HEK293 (cell line): Measurements from ENCODE around the gene SLC39A12.

ENCODE experiments used
- CTCF ChIA-PET: fragments of 350-600 bp; formaldehyde crosslinking; extraction: SDS; loops from one replicate; lab custom pipeline; 2021; ENCODE audit warnings: antibody characterized with exemption; lab: Yijun Ruan, JAX
- POLR2A ChIA-PET: fragments of 300-600 bp; formaldehyde crosslinking; extraction: SDS; loops from one replicate; lab custom pipeline; 2020; ENCODE audit warnings: antibody characterized with exemption, inconsistent platforms; lab: Yijun Ruan, JAX
- H3K27ac ChIP-seq: fragments of 200-500 bp; sonication (Bioruptor generic); 2 replicates; pipeline ENCODE4 v1.5.1; 2014; ENCODE audit warnings: low read depth, low read length, control low read depth, inconsistent platforms; ENCODE audit errors: extremely low read depth
- H3K36me3 ChIP-seq, 2 experiments: fragments of 200-500 bp in 1 of 2; sonication (Bioruptor generic) in 1 of 2; 1 replicate in 1 of 2; 2 replicates in 1 of 2; pipeline ENCODE4 v1.5.1; 2014 to 2017; ENCODE audit warnings: inconsistent platforms in 2 of 2, low read length in 2 of 2; ENCODE audit not compliant: control insufficient read depth in 2 of 2, insufficient read depth in 1 of 2
- H3K4me1 ChIP-seq: fragments of 200-500 bp; sonication (Bioruptor generic); 2 replicates; pipeline ENCODE4 v1.5.1; 2014; ENCODE audit warnings: mild to moderate bottlenecking, low read length, inconsistent platforms; ENCODE audit not compliant: control insufficient read depth, insufficient read depth
- H3K4me3 ChIP-seq: 2 replicates; pipeline ENCODE4 v1.5.1; 2011; ENCODE audit warnings: low read depth, mild to moderate bottlenecking, control low read depth, low read length, moderate library complexity
- H3K9me3 ChIP-seq: fragments of 200-500 bp; sonication (Bioruptor generic); 2 replicates; pipeline ENCODE4 v1.5.1; 2014; ENCODE audit warnings: low read depth, low read length, inconsistent platforms; ENCODE audit not compliant: control insufficient read depth, insufficient read depth
- EGR2 ChIP-seq: fragments of 450-650 bp; formaldehyde crosslinking; IDR thresholded peaks from 2 replicates; pipeline ENCODE4 v1.5.1; 2016; ENCODE audit warnings: low read depth, missing biosample characterization, missing genetic modification characterization
- ELK4 ChIP-seq: IDR thresholded peaks from 2 replicates; pipeline ENCODE4 v1.6.1; 2011; ENCODE audit warnings: mild to moderate bottlenecking, low read depth, low read length, borderline replicate concordance
- IKZF3 ChIP-seq: fragments of 450-650 bp; IDR thresholded peaks from 2 replicates; pipeline ENCODE4 v1.5.0; 2018; ENCODE audit warnings: missing biosample characterization, mild to moderate bottlenecking, missing genetic modification characterization, moderate library complexity
- PRDM10 ChIP-seq: fragments of 450-650 bp; formaldehyde crosslinking; IDR thresholded peaks from 2 replicates; pipeline ENCODE4 v1.5.1; 2016; ENCODE audit warnings: missing biosample characterization, missing genetic modification characterization
- REST ChIP-seq: fragments of 450-650 bp; formaldehyde crosslinking; IDR thresholded peaks from 2 replicates; pipeline ENCODE4 v1.5.1; 2016; ENCODE audit warnings: missing biosample characterization, missing genetic modification characterization
- ZBTB17 ChIP-seq: fragments of 450-650 bp; formaldehyde crosslinking; IDR thresholded peaks from 2 replicates; pipeline ENCODE4 v1.5.1; 2016; ENCODE audit warnings: missing biosample characterization, missing genetic modification characterization
- ZNF138 ChIP-seq: fragments of 450-650 bp; formaldehyde crosslinking; IDR thresholded peaks from 2 replicates; pipeline ENCODE4 v1.5.1; 2016; ENCODE audit warnings: missing biosample characterization, missing genetic modification characterization, borderline replicate concordance
- ZNF174 ChIP-seq: fragments of 450-650 bp; formaldehyde crosslinking; IDR thresholded peaks from 2 replicates; pipeline ENCODE4 v1.5.0; 2017; ENCODE audit warnings: missing biosample characterization, mild to moderate bottlenecking, missing genetic modification characterization
- ZNF529 ChIP-seq: fragments of 450-650 bp; formaldehyde crosslinking; IDR thresholded peaks from 2 replicates; pipeline ENCODE4 v1.5.1; 2017; ENCODE audit warnings: missing genetic modification characterization, missing biosample characterization; ENCODE audit not compliant: insufficient replicate concordance
- ZNF549 ChIP-seq: fragments of 450-650 bp; IDR thresholded peaks from 2 replicates; pipeline ENCODE4 v1.5.1; 2018; ENCODE audit warnings: missing biosample characterization, missing genetic modification characterization, mild to moderate bottlenecking, inconsistent platforms, moderate library complexity
- ZNF610 ChIP-seq: fragments of 450-650 bp; formaldehyde crosslinking; IDR thresholded peaks from 2 replicates; pipeline ENCODE4 v1.5.1; 2016; ENCODE audit warnings: missing biosample characterization, missing genetic modification characterization, borderline replicate concordance
- ZNF621 ChIP-seq: fragments of 450-650 bp; formaldehyde crosslinking; IDR thresholded peaks from 2 replicates; pipeline ENCODE4 v1.5.1; 2017; ENCODE audit warnings: missing biosample characterization, missing genetic modification characterization

Gene SLC39A12

GRCh38 chr10:18073314-18073713, 121.6 kb downstream of the SLC39A12 start:
- POLR2A ChIA-PET = no interaction called here
- no peak overlapping the region for H3K27ac ChIP-seq
- TF ChIP-seq ZNF174 (tag by site-specific recombination) (no peak), ELK4 (no peak), EGR2 (tag by site-specific recombination) (no peak), ZBTB17 (no peak), PRDM10 (no peak)
- TF ChIP-seq, all 188 proteins: peak for 0
- Histone ChIP-seq H3K9me3 (no peaks in the 10 kb centered on the region), H3K36me3 (no peaks in the 10 kb centered on the region), H3K4me3 (no peak overlapping the region), H3K4me1 (no peaks in the 10 kb centered on the region)
- CTCF ChIA-PET = interaction anchor here (1.2 kb wide), 1 partner anchor 32 kb away, joined by 5 read pairs; no protein-coding TSS in a partner anchor

GRCh38 chr10:18075881-18076280, 124.2 kb downstream of the SLC39A12 start:
- CTCF ChIA-PET = interaction anchor here (0.7 kb wide), 1 partner anchor 15 kb away, joined by 3 read pairs; no protein-coding TSS in a partner anchor

More at GRCh38 chr10:18075881-18076280, 124.2 kb downstream of the SLC39A12 start:
- TF ChIP-seq ZNF529 (no peak), ZNF621 (tag by site-specific recombination) (no peak), ZNF610 (tag by site-specific recombination) (no peak), REST (tag by site-specific recombination) (no peak), ZNF549 (tag by site-specific recombination) (no peak), ZNF138 (no peak), IKZF3 (tag by site-specific recombination) (no peak), EGR2 (tag by site-specific recombination) (0 out of 2 replicates have a peak, but pooled peaks have one; percentile 13)
- POLR2A ChIA-PET = no interaction called here
- H3K36me3 ChIP-seq = no peaks in the 10 kb centered on the region
- no peak overlapping the region for H3K27ac ChIP-seq
- H3K4me1 ChIP-seq = no peaks in the 10 kb centered on the region
- H3K9me3 ChIP-seq = no peaks in the 10 kb centered on the region
- H3K4me3 ChIP-seq = no peak overlapping the region
